GM21390 (cell line): ENCODE results near the gene SYCP2L.
"Not testable (repeated sequence)": the region's sequence is repeated elsewhere in the genome, so short reads cannot be mapped to it uniquely, and the experiment has no call there.

ENCODE experiments used
- ATAC-seq: cut with Tn5 transposase; IDR thresholded peaks from one replicate; pipeline ENCODE4 v1.9.1; 2021; ENCODE audit not compliant: unreplicated experiment

Gene SYCP2L

GRCh38 chr6:10954590-10955010, 67.7 kb downstream of the SYCP2L start:
- ATAC-seq, result peak; percentile 83

- no peak for ATAC-seq
These were observed 69.9 kb downstream of the SYCP2L start for GRCh38 chr6:10956776-10957175.

GRCh38 chr6:10957414-10957886, 70.6 kb downstream of the SYCP2L start:
- no peak for ATAC-seq

GRCh38 chr6:10960171-10960570, 73.3 kb downstream of the SYCP2L start:
- no peak for ATAC-seq

GRCh38 chr6:10961837-10962236, 75.0 kb downstream of the SYCP2L start:
- ATAC-seq, result no peak

- peak; percentile 43 for ATAC-seq
These were observed 75.8 kb downstream of the SYCP2L start for GRCh38 chr6:10962673-10963072.

GRCh38 chr6:10963113-10963512, 76.3 kb downstream of the SYCP2L start:
- ATAC-seq, result peak; percentile 2

- ATAC-seq, result peak; percentile 97
These were observed 77.8 kb downstream of the SYCP2L start for GRCh38 chr6:10964684-10965083.

- no peak for ATAC-seq
These were observed 81.9 kb downstream of the SYCP2L start for GRCh38 chr6:10968776-10969175.

- no peak for ATAC-seq
These were observed 83.9 kb downstream of the SYCP2L start for GRCh38 chr6:10970731-10971130.

GRCh38 chr6:10972196-10972595, 85.3 kb downstream of the SYCP2L start:
- ATAC-seq, result no peak

GRCh38 chr6:10976571-10976970, 89.7 kb downstream of the SYCP2L start:
- ATAC-seq, result no peak

- ATAC-seq, result no peak
These were observed 90.5 kb downstream of the SYCP2L start for GRCh38 chr6:10977231-10977968.

- no peak for ATAC-seq
These were observed 92.8 kb downstream of the SYCP2L start for GRCh38 chr6:10979603-10980002.

GRCh38 chr6:10981409-10981808, 94.6 kb downstream of the SYCP2L start:
- ATAC-seq, result no peak

- ATAC-seq, result not testable (repeated sequence)
These were observed 98.1 kb downstream of the SYCP2L start for GRCh38 chr6:10984959-10985358.

GRCh38 chr6:10989587-10989986, 102.7 kb downstream of the SYCP2L start:
- no peak for ATAC-seq

GRCh38 chr6:10991115-10991514, 104.3 kb downstream of the SYCP2L start:
- ATAC-seq, result no peak

GRCh38 chr6:10993896-10994295, 107.0 kb downstream of the SYCP2L start:
- no peak for ATAC-seq

GRCh38 chr6:10995114-10995707, 108.4 kb downstream of the SYCP2L start:
- no peak for ATAC-seq

- ATAC-seq, result no peak
These were observed 113.1 kb downstream of the SYCP2L start for GRCh38 chr6:10999994-11000393.

GRCh38 chr6:11002176-11002575, 115.3 kb downstream of the SYCP2L start:
- no peak for ATAC-seq
